Psoas muscle (tissue), 8 donors: Measurements from ENCODE around the gene RBM19. TPM values are rescaled to one million over a fixed set of nuclear protein-coding genes. Genes with fewer than 3 reads are reported as not detected.

Source experiments
- ATAC-seq, 4 donors: fragments of 200-7000 bp; cut with Tn5 transposase; one replicate each; pipeline ENCODE4 v1.9.1; 2020; ENCODE audit warnings: moderate library complexity in 3 of 4, mild to moderate bottlenecking in 2 of 4
- DNase-seq, 2 donors: peaks; one replicate each; pipeline ENCODE4 v3.0.0-alpha.2; 2020
- H3K27ac ChIP-seq: fragments of 200-600 bp; one replicate; pipeline ENCODE4 v1.8.0; 2022
- H3K27me3 ChIP-seq, 3 donors: fragments of 200-600 bp in 1 of 3; one replicate each; pipeline versions ENCODE4 v1.6.1 to v1.8.0; 2013 to 2022; ENCODE audit warnings: low read length in 2 of 3, mild to moderate bottlenecking in 2 of 3, moderate library complexity in 1 of 3; ENCODE audit not compliant: insufficient read depth in 3 of 3
- H3K36me3 ChIP-seq, 2 donors: fragments of 200-600 bp in 1 of 2; one replicate each; pipeline versions ENCODE4 v1.6.1 to v1.8.0; 2013 to 2022; ENCODE audit warnings: low read depth in 1 of 2, mild to moderate bottlenecking in 1 of 2, moderate library complexity in 1 of 2; ENCODE audit not compliant: insufficient read depth in 1 of 2
- H3K4me1 ChIP-seq: fragments of 200-600 bp; one replicate; pipeline ENCODE4 v1.8.0; 2022
- H3K4me3 ChIP-seq: fragments of 200-600 bp; one replicate; pipeline ENCODE4 v1.8.0; 2022; ENCODE audit warnings: mild to moderate bottlenecking
- H3K9me3 ChIP-seq: fragments of 200-600 bp; one replicate; pipeline ENCODE4 v1.8.0; 2022
- WGBS, 3 donors: extraction: QIAGEN DNeasy Blood & Tissue Kit; methylation state at CpG; one replicate each; pipeline versions ENCODE4 v1.1.6 to v1.1.7; 2013; 5-methylcytosine and 5-hydroxymethylcytosine counted together
- intact Hi-C, 2 donors: fragments of 100-400 bp; cut with DNase I; formaldehyde crosslinking; loops; one replicate each; pipeline versions ENCODE4 v1.11.0 to v1.14.2; 2022
- polyA plus RNA-seq, 3 donors: library from polyadenylated mRNA; stranded (reverse); fragments of 200-250 nt; gene quantifications; one replicate each; pipeline ENCODE4 v1.2.3, GENCODE V29; 2013
- total RNA-seq, 4 donors: library from RNA; stranded (reverse); fragmentation: NEBNext Ultra II Directional in 2 of 4; extraction: Animal tissue kit (Norgen Biotek cat#: 25700) in 2 of 4; gene quantifications; one replicate each; pipeline versions ENCODE4 v1.2.1 to v1.2.4, GENCODE V29; 2021 to 2023
- TF ChIP-seq, protein P1 (sequence below): fragments of 200-600 bp; IDR thresholded peaks from one replicate; pipeline ENCODE4 v1.8.0; 2022; ENCODE audit warnings: antibody characterized with exemption
- donor health status: healthy with polysubstance abuse.
- donor health status: DM: no; HTN: no; CAD: no; lungs with moderate emphysema.
- donor health status: Bipolar disorder and iron deficiency.
- donor health status: healthy.
- donor health status: DM: yes; HTN: yes; CAD: no.
- donor health status: DM: no; HTN: no; CAD: no.
- donor health status: DM: no; HTN: no; CAD: no.
- donor health status: DM: yes; HTN: yes; CAD: no.

RBM19 gene
- total and polyA plus RNA-seq, 7 donors: 14.2 to 59.4 (median 25.7) TPM

DNA sequence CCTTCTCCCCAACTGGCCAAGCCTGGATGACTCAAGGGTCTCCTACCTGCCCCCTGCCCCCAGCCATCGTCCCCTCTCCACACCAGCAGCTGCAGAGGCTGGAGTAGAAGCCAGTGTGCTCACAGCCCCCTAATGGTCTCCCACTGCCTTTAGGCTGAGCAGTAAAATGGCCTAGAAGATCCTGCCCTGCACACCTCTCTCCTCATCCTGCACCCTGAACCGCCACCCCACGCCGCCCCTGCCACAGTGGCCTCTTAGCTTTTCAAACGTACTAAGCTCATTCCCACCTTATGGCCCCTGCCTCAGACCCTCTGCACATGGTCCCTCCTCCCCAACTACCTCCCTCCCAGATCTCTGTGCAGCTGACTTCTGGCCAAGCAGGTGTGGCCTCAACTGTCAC, 46.3 kb downstream of the RBM19 start:
- H3K4me3 ChIP-seq: no peak overlapping the region
- no peaks in the 10 kb centered on the region for H3K27me3 ChIP-seq
- intact Hi-C loops: no loop called here
- H3K9me3 ChIP-seq: no peaks in the 10 kb centered on the region
- no peak overlapping the region for H3K27ac ChIP-seq
- H3K36me3 ChIP-seq: peaks cover 4 to 92% of the 10 kb centered on the region in 2 donors
- ATAC-seq (no peak), DNase-seq (no peak)
- WGBS, 3 donors: 91 to 95% (median 92%) methylated on average over 5 of the region's 5 CpGs
- no peaks in the 10 kb centered on the region for H3K4me1 ChIP-seq
- TF ChIP-seq, protein P1, sequence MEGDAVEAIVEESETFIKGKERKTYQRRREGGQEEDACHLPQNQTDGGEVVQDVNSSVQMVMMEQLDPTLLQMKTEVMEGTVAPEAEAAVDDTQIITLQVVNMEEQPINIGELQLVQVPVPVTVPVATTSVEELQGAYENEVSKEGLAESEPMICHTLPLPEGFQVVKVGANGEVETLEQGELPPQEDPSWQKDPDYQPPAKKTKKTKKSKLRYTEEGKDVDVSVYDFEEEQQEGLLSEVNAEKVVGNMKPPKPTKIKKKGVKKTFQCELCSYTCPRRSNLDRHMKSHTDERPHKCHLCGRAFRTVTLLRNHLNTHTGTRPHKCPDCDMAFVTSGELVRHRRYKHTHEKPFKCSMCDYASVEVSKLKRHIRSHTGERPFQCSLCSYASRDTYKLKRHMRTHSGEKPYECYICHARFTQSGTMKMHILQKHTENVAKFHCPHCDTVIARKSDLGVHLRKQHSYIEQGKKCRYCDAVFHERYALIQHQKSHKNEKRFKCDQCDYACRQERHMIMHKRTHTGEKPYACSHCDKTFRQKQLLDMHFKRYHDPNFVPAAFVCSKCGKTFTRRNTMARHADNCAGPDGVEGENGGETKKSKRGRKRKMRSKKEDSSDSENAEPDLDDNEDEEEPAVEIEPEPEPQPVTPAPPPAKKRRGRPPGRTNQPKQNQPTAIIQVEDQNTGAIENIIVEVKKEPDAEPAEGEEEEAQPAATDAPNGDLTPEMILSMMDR: no peak

DNA sequence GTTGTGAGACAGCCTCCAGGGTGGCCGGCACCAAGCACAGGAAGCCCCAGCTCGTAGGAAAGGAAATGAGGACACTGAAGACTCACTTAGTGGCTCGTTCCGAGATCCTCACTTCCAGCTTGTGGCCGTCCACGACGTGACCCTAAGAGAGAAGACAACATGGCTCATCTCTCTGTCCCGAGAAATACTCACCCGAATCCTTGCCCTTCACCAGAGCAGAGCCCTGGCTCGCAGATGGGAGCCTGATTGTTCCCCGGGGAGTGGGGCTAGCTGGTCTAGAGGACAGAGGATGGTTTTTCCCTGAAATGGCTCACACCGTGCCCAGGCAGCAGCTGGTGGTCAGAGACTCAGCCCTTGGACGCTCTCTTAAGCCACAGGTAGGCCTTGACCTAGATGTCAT, 47.8 kb downstream of the RBM19 start:
- no peak for DNase-seq
- 86 to 89% (median 87%) methylated on average over 13 of the region's 13 CpGs for WGBS, 3 donors
- no peak for ATAC-seq
- intact Hi-C loops: no loop called here
- Histone ChIP-seq H3K4me1 (no peaks in the 10 kb centered on the region), H3K27ac (no peak overlapping the region), H3K27me3 (no peaks in the 10 kb centered on the region), H3K4me3 (no peak overlapping the region), H3K36me3 (peaks cover 4 to 92% of the 10 kb centered on the region in 2 donors), H3K9me3 (no peaks in the 10 kb centered on the region)
- TF ChIP-seq, protein P1: no peak

DNA sequence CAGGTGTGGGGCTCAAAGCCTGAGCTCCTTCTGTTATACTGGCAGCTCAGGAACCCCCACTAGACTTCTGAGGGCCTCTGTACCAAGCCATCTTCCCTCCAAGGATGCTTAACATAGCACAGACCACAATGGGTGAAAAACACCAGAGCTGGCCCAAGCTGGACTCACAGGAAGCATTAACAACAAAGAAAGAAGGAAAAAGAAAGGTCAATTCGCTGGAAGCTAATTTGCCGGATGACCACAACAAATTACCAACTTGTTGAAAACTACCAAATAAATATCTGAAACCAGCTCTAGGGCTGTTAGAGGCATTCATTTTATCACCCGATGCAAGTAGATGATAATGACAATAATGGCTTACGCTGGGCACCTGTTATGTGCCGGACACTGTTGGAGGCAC, 48.7 kb downstream of the RBM19 start:
- no peak for DNase-seq
- TF ChIP-seq, protein P1: no peak
- Histone ChIP-seq H3K36me3 (peaks cover 4 to 89% of the 10 kb centered on the region in 2 donors), H3K4me1 (no peaks in the 10 kb centered on the region), H3K27me3 (no peaks in the 10 kb centered on the region), H3K4me3 (no peak overlapping the region), H3K27ac (no peak overlapping the region), H3K9me3 (no peaks in the 10 kb centered on the region)
- WGBS, 3 donors: 98% methylated on average over 5 of the region's 5 CpGs
- ATAC-seq: no peak
- intact Hi-C loops: no loop called here

DNA sequence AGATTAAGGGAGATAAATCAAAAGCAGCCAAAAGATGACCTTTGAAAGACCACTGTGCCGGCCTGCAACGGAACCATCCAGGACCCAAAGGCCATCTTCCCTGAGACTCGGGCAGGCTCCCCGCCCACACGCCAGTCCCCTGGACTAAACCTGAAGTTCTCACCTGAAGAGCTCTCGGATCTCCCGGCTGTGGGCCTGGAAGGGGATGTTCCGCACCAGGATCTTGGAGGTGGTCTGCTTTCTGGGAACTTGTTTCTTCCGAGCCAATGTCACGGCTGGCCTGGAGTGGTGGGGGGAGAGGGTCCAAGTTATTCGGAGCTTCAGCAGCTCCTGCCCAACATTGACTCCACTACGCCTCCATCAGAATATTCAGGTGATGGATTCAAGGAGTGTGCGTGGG, 51.3 kb downstream of the RBM19 start:
- 96% methylated on average over 13 of the region's 13 CpGs for WGBS, 3 donors
- Histone ChIP-seq H3K4me3 (no peak overlapping the region), H3K9me3 (no peaks in the 10 kb centered on the region), H3K4me1 (no peaks in the 10 kb centered on the region), H3K27ac (no peak overlapping the region), H3K36me3 (peaks cover 2 to 89% of the 10 kb centered on the region in 2 donors), H3K27me3 (no peaks in the 10 kb centered on the region)
- TF ChIP-seq, protein P1: no peak
- DNase-seq: no peak
- ATAC-seq: no peak
- intact Hi-C loops: loop anchor here (5.0 kb wide), 2 partner anchors 453 to 603 kb away; no protein-coding TSS in a partner anchor

DNA sequence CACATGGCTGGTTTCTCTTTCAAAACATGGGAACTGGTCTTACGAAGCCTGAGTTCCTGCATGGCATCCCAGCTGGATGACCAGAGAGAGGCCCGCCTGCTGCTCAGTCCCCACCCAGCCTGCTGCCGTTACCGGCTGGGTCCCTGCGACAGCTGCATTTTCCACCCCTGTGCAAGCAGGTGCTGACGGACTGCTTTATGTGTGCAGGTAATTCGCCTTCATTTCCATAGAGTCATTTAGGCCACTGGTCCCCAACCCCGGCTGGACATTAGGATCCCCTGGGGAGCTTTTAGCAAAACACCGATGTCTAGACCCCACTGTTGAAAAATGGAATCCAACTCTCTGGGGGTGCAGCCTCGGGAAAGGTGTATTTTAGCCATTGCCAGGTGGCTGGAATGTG, 51.9 kb downstream of the RBM19 start:
- no peak for DNase-seq
- Histone ChIP-seq H3K4me3 (no peak overlapping the region), H3K27me3 (no peaks in the 10 kb centered on the region), H3K27ac (no peak overlapping the region), H3K4me1 (no peaks in the 10 kb centered on the region), H3K36me3 (peaks cover 2 to 94% of the 10 kb centered on the region in 2 donors), H3K9me3 (no peaks in the 10 kb centered on the region)
- TF ChIP-seq, protein P1: no peak
- ATAC-seq: no peak
- WGBS, 3 donors: 88 to 92% (median 91%) methylated on average over 10 of the region's 10 CpGs
- intact Hi-C loops: loop anchor here (5.0 kb wide), 2 partner anchors 452 to 602 kb away; no protein-coding TSS in a partner anchor
